GM19468 (cell line): ENCODE measurements around the gene SEC24A.
"Not testable (repeated sequence)": the region's sequence is repeated elsewhere in the genome, so short reads cannot be mapped to it uniquely, and the experiment has no call there.

ENCODE experiments used
- ATAC-seq: cut with Tn5 transposase; IDR thresholded peaks from one replicate; pipeline ENCODE4 v1.9.1; 2021; ENCODE audit warnings: mild to moderate bottlenecking, moderate library complexity, moderate number of reproducible peaks; ENCODE audit not compliant: unreplicated experiment; ENCODE audit errors: extremely low read depth

SEC24A gene

DNA sequence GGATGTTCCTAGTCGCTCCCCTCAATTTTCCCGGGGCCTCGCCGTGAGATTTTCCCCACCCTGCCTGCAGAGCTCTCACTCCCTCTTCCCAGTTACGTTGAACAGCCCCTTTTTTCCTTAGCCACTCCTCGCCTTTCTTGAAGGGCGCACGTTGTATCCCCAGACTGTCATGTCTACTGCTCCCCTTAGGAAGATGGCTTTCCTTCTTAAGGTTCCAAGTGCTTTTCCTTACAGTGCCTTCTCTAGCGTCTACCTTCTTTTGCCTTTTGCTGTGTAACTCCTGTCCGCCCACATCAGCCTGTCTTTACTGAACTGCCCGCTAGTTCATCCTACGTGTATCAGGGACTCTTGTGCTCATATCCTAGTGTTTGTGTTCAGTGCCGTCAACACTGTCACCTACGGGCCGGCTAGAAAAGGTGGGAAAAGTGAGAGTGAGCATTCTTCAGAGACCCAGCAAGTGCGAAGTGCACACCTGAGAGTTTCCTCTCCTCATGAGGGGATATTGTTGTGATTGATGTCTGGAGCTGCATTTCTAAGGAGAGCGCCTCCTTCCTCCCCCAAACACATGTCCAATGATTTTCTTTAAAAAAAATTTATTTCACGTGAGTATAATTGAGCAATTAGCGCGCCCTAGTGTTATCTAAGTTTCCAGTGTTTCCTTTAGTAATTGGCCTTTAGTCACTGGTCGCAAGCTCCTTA lies 90.5 kb downstream of the SEC24A start:
- ATAC-seq: no peak

DNA sequence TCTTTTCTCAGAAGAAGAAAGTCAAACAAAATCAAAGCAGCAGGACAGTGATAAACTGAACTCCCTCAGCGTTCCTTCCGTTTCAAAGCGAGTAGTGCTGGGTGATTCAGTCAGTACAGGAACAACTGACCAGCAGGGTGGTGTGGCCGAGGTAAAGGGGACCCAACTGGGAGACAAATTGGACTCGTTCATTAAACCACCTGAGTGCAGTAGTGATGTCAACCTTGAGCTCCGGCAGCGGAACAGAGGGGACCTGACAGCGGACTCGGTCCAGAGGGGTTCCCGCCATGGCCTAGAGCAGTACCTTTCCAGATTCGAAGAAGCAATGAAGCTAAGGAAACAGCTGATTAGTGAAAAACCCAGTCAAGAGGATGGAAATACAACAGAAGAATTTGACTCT lies 92.5 kb downstream of the SEC24A start:
- ATAC-seq: no peak

DNA sequence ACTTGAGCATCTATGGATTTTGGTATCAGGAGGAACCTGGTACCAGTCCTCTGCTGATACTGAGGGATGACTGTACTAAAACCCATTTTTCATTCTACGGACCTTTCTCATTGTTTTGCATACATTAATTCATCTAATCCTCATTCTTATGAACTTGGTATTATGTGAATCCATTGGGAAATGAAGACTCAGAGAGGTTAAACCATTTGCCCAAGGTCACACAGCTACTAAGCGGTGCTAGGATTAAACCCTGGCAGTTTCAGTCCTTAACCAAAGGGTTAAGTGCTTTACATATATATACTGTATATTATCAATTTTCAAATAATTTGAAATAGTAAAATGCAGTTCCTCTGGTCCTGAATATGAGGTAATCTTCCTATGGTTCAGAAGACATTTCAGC lies 93.5 kb downstream of the SEC24A start:
- ATAC-seq: no peak

DNA sequence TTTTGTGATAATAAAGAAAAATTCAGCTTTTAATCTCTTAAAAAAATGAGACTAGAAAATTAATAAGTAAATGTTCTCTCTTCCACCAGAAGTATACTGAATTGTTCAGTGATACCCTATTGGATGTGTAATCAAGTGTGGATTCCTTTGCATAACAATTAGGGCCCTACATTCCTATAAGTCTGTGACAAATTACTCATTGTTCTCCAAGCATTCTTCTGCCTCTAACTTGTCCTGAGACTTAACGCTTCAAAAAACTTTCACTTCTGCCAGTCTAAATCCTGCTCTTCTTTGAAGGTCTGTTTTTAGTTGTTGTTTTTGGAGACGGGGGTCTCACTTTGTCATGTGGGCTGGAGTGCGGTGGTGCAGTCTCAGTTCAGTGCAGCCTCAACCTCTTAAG lies 100.8 kb downstream of the SEC24A start:
- ATAC-seq: no peak

DNA sequence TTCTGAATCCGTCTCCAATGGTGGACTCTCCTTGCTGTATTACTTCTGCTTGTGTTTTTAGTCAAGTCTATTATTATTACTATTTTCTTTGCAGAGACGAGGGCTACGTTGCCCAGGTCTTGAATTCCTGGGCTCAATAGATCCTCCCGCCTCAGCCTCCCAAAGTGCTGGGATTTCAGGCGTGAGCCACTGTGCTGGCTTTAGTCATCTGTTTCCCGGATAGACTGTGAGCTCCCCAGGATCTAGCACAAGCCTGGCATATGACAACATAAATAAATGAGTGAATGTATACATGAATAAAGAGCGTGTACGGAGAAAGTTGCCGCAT lies 109.6 kb downstream of the SEC24A start:
- no peak for ATAC-seq

DNA sequence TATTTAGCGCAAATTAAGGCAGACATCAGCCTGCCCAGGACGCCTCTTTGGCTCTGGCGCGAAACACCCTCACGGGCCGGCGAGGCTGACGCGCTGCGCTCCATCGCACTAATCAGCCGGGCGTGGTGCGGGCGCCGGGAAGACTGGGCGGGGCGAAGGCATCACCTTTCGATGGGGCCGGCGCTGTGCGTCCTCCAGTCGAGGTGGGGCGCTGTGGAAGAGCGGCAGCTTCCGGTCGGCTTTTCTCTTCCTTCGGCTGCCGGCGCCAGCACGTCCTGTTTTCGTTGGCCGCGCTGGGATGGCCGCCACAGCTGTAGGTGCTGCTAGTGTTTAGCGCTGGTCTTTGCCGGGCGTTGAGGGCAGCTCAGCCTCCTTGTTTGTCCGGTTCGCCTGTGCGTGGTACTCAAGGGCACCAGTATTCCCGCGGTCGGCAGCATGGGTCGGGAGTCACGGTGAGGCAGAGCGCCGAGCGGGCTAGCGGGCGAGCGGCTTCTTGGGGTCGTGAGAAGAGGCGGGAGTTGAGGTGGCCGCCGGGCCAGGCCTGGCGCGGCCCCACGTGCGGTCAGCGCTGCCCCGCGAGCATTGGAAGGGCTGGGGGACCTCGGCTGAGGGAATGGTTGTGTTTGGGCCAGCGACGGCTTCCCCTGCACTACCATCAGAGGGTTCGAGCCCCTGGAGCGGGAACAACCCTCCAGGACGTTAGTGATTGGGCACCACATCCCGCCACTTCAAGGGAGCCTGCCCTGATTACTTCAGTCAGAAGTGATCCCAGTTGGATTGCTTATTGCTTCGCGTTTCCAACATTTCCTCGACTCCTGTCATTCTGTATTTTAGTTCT lies 110.1 kb downstream of the SEC24A start, which contains the start of gene DDX46:
Gene DDX46, plus strand, starts transcription at position 276 of the 838 bp plus-strand sequence. Its CDS starts 160 bp downstream, at position 436.
- peak; percentile 96 for ATAC-seq

DNA sequence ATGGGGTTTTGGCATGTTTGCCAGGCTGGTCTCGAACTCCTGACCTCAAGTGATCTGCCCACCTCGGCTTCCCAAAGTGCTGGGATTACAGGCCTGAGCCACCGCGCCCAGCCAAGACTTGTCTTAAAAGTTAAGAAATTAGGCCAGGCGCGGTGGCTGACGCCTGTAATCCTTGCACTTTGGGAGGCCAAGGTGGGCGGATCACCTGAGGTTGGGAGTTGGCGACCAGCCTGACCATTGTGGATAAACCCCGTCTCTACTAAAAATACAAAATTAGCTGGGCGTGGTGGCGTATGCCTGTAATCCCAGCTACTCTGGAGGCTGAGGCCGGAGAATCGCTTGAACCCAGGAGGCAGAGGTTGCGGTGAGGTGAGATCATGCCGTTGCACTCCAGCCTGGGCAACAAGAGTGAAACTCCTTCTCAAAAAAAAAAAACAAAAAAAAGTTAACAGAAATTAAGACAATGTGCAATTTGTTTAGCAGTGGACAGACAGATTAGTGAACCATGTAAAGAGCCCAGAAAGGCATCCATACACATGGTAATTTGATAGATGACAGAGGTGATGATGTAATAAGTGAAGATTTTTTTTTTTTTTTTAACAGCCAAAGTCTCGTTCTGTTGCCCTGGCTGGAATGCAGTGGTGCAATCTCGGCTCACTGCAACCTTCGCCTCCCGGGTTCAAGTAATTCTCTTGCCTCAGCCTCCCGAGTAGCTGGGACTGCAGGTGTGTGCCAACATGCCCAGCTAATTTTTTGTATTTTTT lies 119.1 kb downstream of the SEC24A start:
- ATAC-seq: not testable (repeated sequence)

DNA sequence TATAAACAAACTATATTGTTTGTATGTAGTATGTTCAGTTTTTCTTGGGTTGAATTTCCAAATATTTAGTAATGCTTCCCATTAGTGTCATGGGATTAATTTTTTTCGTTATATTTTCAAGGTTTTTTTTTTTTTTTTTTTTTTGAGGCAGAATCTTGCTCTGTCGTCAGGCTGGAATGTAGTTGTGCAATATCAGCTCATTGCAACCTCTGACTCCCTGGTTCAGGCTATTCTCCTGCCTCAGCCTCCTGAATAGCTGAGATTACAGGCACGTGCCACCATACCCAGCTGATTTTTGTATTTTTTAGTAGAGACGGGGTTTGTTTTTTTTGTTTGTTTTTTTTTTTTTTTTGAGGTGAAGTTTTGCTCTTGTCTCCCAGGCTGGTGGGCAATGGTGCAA lies 120.6 kb downstream of the SEC24A start:
- ATAC-seq: no peak

DNA sequence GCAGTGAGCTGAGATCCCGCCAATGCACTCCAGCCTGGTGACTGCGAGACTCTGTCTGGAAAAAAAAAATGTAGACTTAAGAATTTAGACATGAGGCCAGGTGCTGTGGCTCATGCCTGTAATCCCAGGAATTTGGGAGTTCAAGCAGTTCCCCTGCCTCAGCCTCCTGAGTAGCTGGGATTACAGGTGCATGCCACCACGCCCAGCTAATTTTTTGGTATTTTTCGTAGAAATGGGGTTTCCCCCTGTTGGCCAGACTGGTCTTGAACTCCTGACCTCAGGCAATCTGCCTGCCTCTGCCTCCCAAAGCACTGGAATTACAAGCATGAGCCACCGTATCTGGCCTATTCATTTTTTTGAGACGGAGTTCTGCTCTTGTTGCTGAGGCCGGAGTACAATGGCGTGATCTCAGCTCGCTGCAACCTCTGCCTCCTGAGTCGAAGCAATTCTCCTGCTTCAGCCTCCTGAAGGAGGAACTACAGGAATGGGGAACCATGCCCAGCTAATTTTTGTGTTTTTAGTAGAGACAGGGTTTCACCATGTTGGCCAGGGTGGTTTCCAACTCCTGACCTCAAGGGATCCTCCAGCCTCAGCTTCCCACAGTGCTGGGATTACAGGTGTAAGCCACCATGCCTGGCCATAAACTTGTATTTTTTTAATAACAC lies 124.0 kb downstream of the SEC24A start:
- no peak for ATAC-seq

DNA sequence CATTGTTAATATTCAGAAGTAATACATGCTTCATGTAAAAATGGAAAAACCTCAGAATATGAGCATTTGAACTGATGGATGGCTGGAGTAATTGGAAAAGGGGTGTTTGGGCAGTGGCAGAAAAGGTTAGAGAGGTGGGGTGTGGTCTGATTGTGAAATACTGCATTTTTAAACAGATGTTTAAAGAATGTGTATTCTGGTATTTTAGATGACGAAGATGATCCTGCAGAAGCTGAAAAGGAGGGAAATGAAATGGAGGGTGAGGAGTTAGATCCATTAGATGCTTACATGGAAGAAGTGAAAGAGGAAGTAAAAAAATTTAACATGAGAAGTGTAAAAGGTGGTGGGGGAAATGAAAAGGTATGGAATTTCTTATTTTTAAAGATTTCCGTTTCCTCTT lies 128.8 kb downstream of the SEC24A start:
- no peak for ATAC-seq
